ENCODE results near the gene SMIM24.

- TF ChIP-seq CTCF (conservative IDR thresholded peaks at IDR 0.05; ENCODE audit: low read depth in 2 of 2) (no peak), POLR2AphosphoS5 (IDR thresholded peaks at IDR 0.05; ENCODE audit: low read depth) (no peak), STAT1 (IDR thresholded peaks at IDR 0.05; ENCODE audit: unreplicated experiment) (no peak), ZNF331 (CRISPR knock-in tag; IDR thresholded peaks at IDR 0.05; ENCODE audit: low read depth) (no peak), REST (IDR thresholded peaks at IDR 0.05; ENCODE audit: unreplicated experiment) (no peak)
These were observed 28.0 kb downstream of the SMIM24 start for GRCh38 chr19:3452171-3452941.

Measured in GM23338 (cell line).